ENCODE measurements around the gene OXT.
"Not testable (repeated sequence)": the region's sequence is repeated elsewhere in the genome, so short reads cannot be mapped to it uniquely, and the experiment has no call there.

OXT gene

GRCh38 chr20:3071610-3072529 is at the start of gene OXT:
TSS of gene OXT (plus strand) at chr20:3071620. CDS start at chr20:3071656, 36 bp downstream.
- no peak for DNase-seq

GRCh38 chr20:3021777-3022176 is 49.6 kb upstream of the OXT start:
- DNase-seq: no peak

GRCh38 chr20:3022559-3023490 is 48.6 kb upstream of the OXT start:
- not testable (repeated sequence) for DNase-seq

GRCh38 chr20:3027987-3028386 is 43.4 kb upstream of the OXT start:
- DNase-seq: no peak

GRCh38 chr20:3031524-3032147 is 39.8 kb upstream of the OXT start:
- DNase-seq: no peak

GRCh38 chr20:3032624-3033023 is 38.8 kb upstream of the OXT start:
- no peak for DNase-seq

- DNase-seq: no peak
Observed at GRCh38 chr20:3037654-3038053, 33.8 kb upstream of the OXT start.

GRCh38 chr20:3038454-3038853 is 33.0 kb upstream of the OXT start:
- no peak for DNase-seq

- DNase-seq: no peak
Observed at GRCh38 chr20:3039426-3039825, 32.0 kb upstream of the OXT start.

GRCh38 chr20:3040086-3040485 is 31.3 kb upstream of the OXT start:
- DNase-seq: no peak

GRCh38 chr20:3041854-3042409 is 29.5 kb upstream of the OXT start:
- peak; percentile 24 for DNase-seq

- no peak for DNase-seq
Observed at GRCh38 chr20:3042625-3043024, 28.8 kb upstream of the OXT start.

GRCh38 chr20:3043322-3043721 is 28.1 kb upstream of the OXT start, which contains the start of gene GNRH2:
TSS of gene GNRH2 (plus strand) at chr20:3043622. CDS start at chr20:3044415, 793 bp downstream.
- DNase-seq: no peak

GRCh38 chr20:3044336-3044965 is 27.0 kb upstream of the OXT start:
- DNase-seq: no peak

- DNase-seq: peak; percentile 81
Observed at GRCh38 chr20:3045042-3045815, 26.2 kb upstream of the OXT start.

- peak; percentile 81 for DNase-seq
Observed at GRCh38 chr20:3045816-3046676, 25.4 kb upstream of the OXT start, which contains the start of gene MRPS26. TSS of gene MRPS26 (plus strand) at chr20:3046052. CDS start at chr20:3046069, 17 bp downstream.

GRCh38 chr20:3046677-3047462 is 24.6 kb upstream of the OXT start:
- DNase-seq: peak; percentile 35

GRCh38 chr20:3047486-3048419 is 23.7 kb upstream of the OXT start:
- no peak for DNase-seq
